Liver (tissue), 3 donors: ENCODE results near the gene INPP4B.

Experiments
- EGR1 ChIP-seq, 2 donors: IDR thresholded peaks; 2 replicates each; pipeline ENCODE4 v1.6.1; 2016 to 2018; ENCODE audit warnings: antibody characterized with exemption in 2 of 2, low read depth in 2 of 2
- JUND ChIP-seq, 2 donors: IDR thresholded peaks; 2 replicates each; pipeline ENCODE4 v1.6.1; 2016; ENCODE audit warnings: antibody characterized with exemption in 2 of 2
- RAD21 ChIP-seq, 2 donors: IDR thresholded peaks; 2 replicates each; pipeline ENCODE4 v1.6.1; 2016; ENCODE audit warnings: antibody characterized with exemption in 2 of 2, mild to moderate bottlenecking in 2 of 2
- TAF1 ChIP-seq: conservative IDR thresholded peaks from 2 replicates; pipeline ENCODE4 v1.6.1; 2016; ENCODE audit warnings: antibody characterized with exemption, mild to moderate bottlenecking
- YY1 ChIP-seq: IDR thresholded peaks from 2 replicates; pipeline ENCODE4 v1.6.1; 2016; ENCODE audit warnings: antibody characterized with exemption, mild to moderate bottlenecking
- TF ChIP-seq, protein P1 (sequence below): fragments of 150-350 bp; IDR thresholded peaks from 2 replicates; pipeline ENCODE4 v1.5.1; 2017; ENCODE audit warnings: improper control_type of control experiment, low read depth, low read length; ENCODE audit not compliant: missing input control
- TF ChIP-seq, protein P2 (sequence below): IDR thresholded peaks from 2 replicates; pipeline ENCODE4 v1.6.1; 2016; ENCODE audit warnings: antibody characterized with exemption
- TF ChIP-seq, protein P3 (sequence below): IDR thresholded peaks from 2 replicates; pipeline ENCODE4 v1.6.1; 2016; ENCODE audit warnings: antibody characterized with exemption, mild to moderate bottlenecking
- donor health status: healthy.
- donor health status: healthy.

DNA sequence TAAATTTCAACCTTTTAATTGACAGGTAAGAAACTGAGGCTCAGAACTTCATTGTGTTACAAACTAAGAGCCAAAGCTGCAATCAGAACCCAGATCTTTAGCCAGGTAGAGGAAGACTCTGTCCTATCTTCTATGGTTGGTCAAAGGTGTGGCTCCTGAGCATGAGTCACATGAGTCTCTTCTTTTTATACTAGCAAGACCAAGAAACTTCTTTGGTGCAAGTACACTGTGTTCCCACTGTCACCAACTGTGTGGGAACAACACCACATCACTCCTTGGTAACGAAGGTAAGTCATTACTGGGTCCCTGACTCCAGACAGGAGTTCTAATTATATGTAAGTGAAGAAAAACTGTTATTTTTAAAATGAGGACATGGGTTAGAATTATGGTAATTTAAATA lies 290.1 kb downstream of the INPP4B start:
- TF ChIP-seq, protein P1, sequence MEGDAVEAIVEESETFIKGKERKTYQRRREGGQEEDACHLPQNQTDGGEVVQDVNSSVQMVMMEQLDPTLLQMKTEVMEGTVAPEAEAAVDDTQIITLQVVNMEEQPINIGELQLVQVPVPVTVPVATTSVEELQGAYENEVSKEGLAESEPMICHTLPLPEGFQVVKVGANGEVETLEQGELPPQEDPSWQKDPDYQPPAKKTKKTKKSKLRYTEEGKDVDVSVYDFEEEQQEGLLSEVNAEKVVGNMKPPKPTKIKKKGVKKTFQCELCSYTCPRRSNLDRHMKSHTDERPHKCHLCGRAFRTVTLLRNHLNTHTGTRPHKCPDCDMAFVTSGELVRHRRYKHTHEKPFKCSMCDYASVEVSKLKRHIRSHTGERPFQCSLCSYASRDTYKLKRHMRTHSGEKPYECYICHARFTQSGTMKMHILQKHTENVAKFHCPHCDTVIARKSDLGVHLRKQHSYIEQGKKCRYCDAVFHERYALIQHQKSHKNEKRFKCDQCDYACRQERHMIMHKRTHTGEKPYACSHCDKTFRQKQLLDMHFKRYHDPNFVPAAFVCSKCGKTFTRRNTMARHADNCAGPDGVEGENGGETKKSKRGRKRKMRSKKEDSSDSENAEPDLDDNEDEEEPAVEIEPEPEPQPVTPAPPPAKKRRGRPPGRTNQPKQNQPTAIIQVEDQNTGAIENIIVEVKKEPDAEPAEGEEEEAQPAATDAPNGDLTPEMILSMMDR: no peak
- no peak for TF ChIP-seq JUND (IDR thresholded peaks at IDR 0.05)
- TF ChIP-seq, protein P2, sequence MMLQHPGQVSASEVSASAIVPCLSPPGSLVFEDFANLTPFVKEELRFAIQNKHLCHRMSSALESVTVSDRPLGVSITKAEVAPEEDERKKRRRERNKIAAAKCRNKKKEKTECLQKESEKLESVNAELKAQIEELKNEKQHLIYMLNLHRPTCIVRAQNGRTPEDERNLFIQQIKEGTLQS: no peak
- TF ChIP-seq TAF1: no peak
- TF ChIP-seq, protein P3, sequence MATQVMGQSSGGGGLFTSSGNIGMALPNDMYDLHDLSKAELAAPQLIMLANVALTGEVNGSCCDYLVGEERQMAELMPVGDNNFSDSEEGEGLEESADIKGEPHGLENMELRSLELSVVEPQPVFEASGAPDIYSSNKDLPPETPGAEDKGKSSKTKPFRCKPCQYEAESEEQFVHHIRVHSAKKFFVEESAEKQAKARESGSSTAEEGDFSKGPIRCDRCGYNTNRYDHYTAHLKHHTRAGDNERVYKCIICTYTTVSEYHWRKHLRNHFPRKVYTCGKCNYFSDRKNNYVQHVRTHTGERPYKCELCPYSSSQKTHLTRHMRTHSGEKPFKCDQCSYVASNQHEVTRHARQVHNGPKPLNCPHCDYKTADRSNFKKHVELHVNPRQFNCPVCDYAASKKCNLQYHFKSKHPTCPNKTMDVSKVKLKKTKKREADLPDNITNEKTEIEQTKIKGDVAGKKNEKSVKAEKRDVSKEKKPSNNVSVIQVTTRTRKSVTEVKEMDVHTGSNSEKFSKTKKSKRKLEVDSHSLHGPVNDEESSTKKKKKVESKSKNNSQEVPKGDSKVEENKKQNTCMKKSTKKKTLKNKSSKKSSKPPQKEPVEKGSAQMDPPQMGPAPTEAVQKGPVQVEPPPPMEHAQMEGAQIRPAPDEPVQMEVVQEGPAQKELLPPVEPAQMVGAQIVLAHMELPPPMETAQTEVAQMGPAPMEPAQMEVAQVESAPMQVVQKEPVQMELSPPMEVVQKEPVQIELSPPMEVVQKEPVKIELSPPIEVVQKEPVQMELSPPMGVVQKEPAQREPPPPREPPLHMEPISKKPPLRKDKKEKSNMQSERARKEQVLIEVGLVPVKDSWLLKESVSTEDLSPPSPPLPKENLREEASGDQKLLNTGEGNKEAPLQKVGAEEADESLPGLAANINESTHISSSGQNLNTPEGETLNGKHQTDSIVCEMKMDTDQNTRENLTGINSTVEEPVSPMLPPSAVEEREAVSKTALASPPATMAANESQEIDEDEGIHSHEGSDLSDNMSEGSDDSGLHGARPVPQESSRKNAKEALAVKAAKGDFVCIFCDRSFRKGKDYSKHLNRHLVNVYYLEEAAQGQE: no peak
- TF ChIP-seq EGR1 (IDR thresholded peaks at IDR 0.05; ENCODE audit: low read depth in 2 of 2): no peak
- no peak for TF ChIP-seq YY1
- no peak for TF ChIP-seq RAD21 (IDR thresholded peaks at IDR 0.05)
